H9 (cell line): Measurements from ENCODE around the gene TIMM17A. TPM values are rescaled to one million over a fixed set of nuclear protein-coding genes. Genes with fewer than 3 reads are reported as not detected.

Experiments used
- DNase-seq: peaks from one replicate; pipeline ENCODE4 v3.0.0-alpha.2; 2017
- H2AFZ ChIP-seq: one replicate; pipeline ENCODE4 v1.6.1; 2013; ENCODE audit warnings: mild to moderate bottlenecking, low read length, control low read depth, moderate library complexity
- H2AK5ac ChIP-seq: 2 replicates; pipeline ENCODE4 v1.6.1; 2013; ENCODE audit warnings: low read length, control low read depth, mixed read lengths; ENCODE audit not compliant: insufficient read length
- H2BK120ac ChIP-seq: one replicate; pipeline ENCODE4 v1.6.1; 2013; ENCODE audit warnings: low read depth, mild to moderate bottlenecking, low read length, control low read depth, inconsistent platforms; ENCODE audit not compliant: poor library complexity, severe bottlenecking
- H2BK12ac ChIP-seq: 2 replicates; pipeline ENCODE4 v1.6.1; 2013; ENCODE audit warnings: low read length, control low read depth, mixed read lengths, low read depth; ENCODE audit not compliant: insufficient read length
- H2BK15ac ChIP-seq: 2 replicates; pipeline ENCODE4 v1.6.1; 2013; ENCODE audit warnings: low read depth, low read length, control low read depth
- H2BK20ac ChIP-seq: one replicate; pipeline ENCODE4 v1.6.1; 2013; ENCODE audit warnings: low read depth, mild to moderate bottlenecking, low read length, control low read depth, inconsistent platforms; ENCODE audit not compliant: poor library complexity, severe bottlenecking
- H2BK5ac ChIP-seq: 2 replicates; pipeline ENCODE4 v1.6.1; 2013; ENCODE audit warnings: low read length, control low read depth, mixed read lengths; ENCODE audit not compliant: insufficient read length
- H3K14ac ChIP-seq: 2 replicates; pipeline ENCODE4 v1.6.1; 2013; ENCODE audit warnings: low read length, control low read depth; ENCODE audit not compliant: insufficient read depth
- H3K18ac ChIP-seq: 2 replicates; pipeline ENCODE4 v1.6.1; 2013; ENCODE audit warnings: low read depth, mild to moderate bottlenecking, mixed read lengths, low read length, control low read depth; ENCODE audit not compliant: insufficient read length
- H3K23ac ChIP-seq: 2 replicates; pipeline ENCODE4 v1.6.1; 2013; ENCODE audit warnings: low read length, control low read depth, mixed read lengths, low read depth; ENCODE audit not compliant: insufficient read length
- H3K23me2 ChIP-seq: 2 replicates; pipeline ENCODE4 v1.6.1; 2013; ENCODE audit warnings: low read depth, mild to moderate bottlenecking, mixed read lengths, low read length, control low read depth; ENCODE audit not compliant: insufficient read length, poor library complexity, severe bottlenecking
- H3K27ac ChIP-seq: 2 replicates; pipeline ENCODE4 v1.5.1; 2013; ENCODE audit warnings: low read length, control low read depth, mixed read lengths, low read depth; ENCODE audit not compliant: insufficient read length
- H3K27me3 ChIP-seq: 2 replicates; pipeline ENCODE4 v1.6.1; 2013; ENCODE audit warnings: low read length, control low read depth, inconsistent platforms; ENCODE audit not compliant: insufficient read depth
- H3K4ac ChIP-seq: 2 replicates; pipeline ENCODE4 v1.6.1; 2013; ENCODE audit warnings: low read depth, mild to moderate bottlenecking, control low read depth, inconsistent platforms, low read length, moderate library complexity
- H3K4me1 ChIP-seq: 2 replicates; pipeline ENCODE4 v1.6.1; 2013; ENCODE audit warnings: low read length, control low read depth, inconsistent platforms; ENCODE audit not compliant: insufficient read depth
- H3K4me2 ChIP-seq: 2 replicates; pipeline ENCODE4 v1.6.1; 2013; ENCODE audit warnings: low read length, control low read depth, mixed read lengths; ENCODE audit not compliant: insufficient read length, insufficient read depth
- H3K56ac ChIP-seq: 2 replicates; pipeline ENCODE4 v1.6.1; 2013; ENCODE audit warnings: low read depth, mild to moderate bottlenecking, mixed read lengths, low read length, control low read depth; ENCODE audit not compliant: insufficient read length
- H3K79me1 ChIP-seq: 2 replicates; pipeline ENCODE4 v1.6.1; 2013; ENCODE audit warnings: low read depth, mild to moderate bottlenecking, moderate library complexity, low read length, control low read depth, inconsistent platforms; ENCODE audit not compliant: insufficient read depth, poor library complexity, severe bottlenecking
- H3K79me2 ChIP-seq: 2 replicates; pipeline ENCODE4 v1.6.1; 2013; ENCODE audit warnings: low read length, control low read depth, inconsistent platforms; ENCODE audit not compliant: insufficient read depth
- H3K9ac ChIP-seq: 2 replicates; pipeline ENCODE4 v1.6.1; 2013; ENCODE audit warnings: low read length, control low read depth, mixed read lengths; ENCODE audit not compliant: insufficient read length; ENCODE audit errors: extremely low read depth
- H3K9me3 ChIP-seq: one replicate; pipeline ENCODE4 v1.6.1; 2013; ENCODE audit warnings: low read depth, low read length, inconsistent platforms; ENCODE audit not compliant: control insufficient read depth
- H3T11ph ChIP-seq: one replicate; pipeline ENCODE4 v1.6.1; 2013; ENCODE audit warnings: mild to moderate bottlenecking, low read length, control low read depth, inconsistent platforms
- H4K20me1 ChIP-seq: one replicate; pipeline ENCODE4 v1.6.1; 2013; ENCODE audit not compliant: control insufficient read depth, insufficient read length, insufficient read depth
- H4K5ac ChIP-seq: 2 replicates; pipeline ENCODE4 v1.6.1; 2013; ENCODE audit warnings: low read depth, mild to moderate bottlenecking, mixed read lengths, low read length, control low read depth; ENCODE audit not compliant: insufficient read length
- H4K8ac ChIP-seq: replicated peaks from 2 replicates; pipeline ENCODE4 v1.6.1; 2013; ENCODE audit warnings: low read length, control low read depth, mixed read lengths, low read depth; ENCODE audit not compliant: insufficient read length
- H4K91ac ChIP-seq: 2 replicates; pipeline ENCODE4 v1.6.1; 2013; ENCODE audit warnings: low read depth, mild to moderate bottlenecking, moderate library complexity, mixed read lengths, low read length, control low read depth; ENCODE audit not compliant: insufficient read length
- H3K27ac Mint-ChIP-seq, 3 experiments: 2 replicates in 2 of 3; 3 replicates in 1 of 3; pipeline ENCODE4 v1.8.0; 2020 to 2021; ENCODE audit warnings: mixed read lengths in 3 of 3, mild to moderate bottlenecking in 1 of 3, moderate library complexity in 1 of 3
- H3K27me3 Mint-ChIP-seq: 2 replicates; pipeline ENCODE4 v1.8.0; 2021; ENCODE audit warnings: low read depth, mild to moderate bottlenecking, moderate library complexity, mixed read lengths
- H3K36me3 Mint-ChIP-seq, 3 experiments: 2 replicates in 2 of 3; 3 replicates in 1 of 3; pipeline ENCODE4 v1.8.0; 2020 to 2021; ENCODE audit warnings: low read depth in 3 of 3, mixed read lengths in 3 of 3; ENCODE audit not compliant: insufficient read depth in 1 of 3
- H3K4me1 Mint-ChIP-seq, 2 experiments: 2 replicates each; pipeline ENCODE4 v1.8.0; 2020; ENCODE audit warnings: mixed read lengths in 2 of 2
- H3K4me3 Mint-ChIP-seq, 2 experiments: 2 replicates in 1 of 2; 3 replicates in 1 of 2; pipeline ENCODE4 v1.8.0; 2020 to 2021; ENCODE audit warnings: mild to moderate bottlenecking in 2 of 2, mixed read lengths in 2 of 2, moderate library complexity in 1 of 2
- H3K9me3 Mint-ChIP-seq, 2 experiments: 2 replicates in 1 of 2; 3 replicates in 1 of 2; pipeline ENCODE4 v1.8.0; 2020; ENCODE audit warnings: mild to moderate bottlenecking in 2 of 2, mixed read lengths in 2 of 2, moderate library complexity in 1 of 2
- CTCF ChIP-seq: fragments of 200-600 bp; sonication (generic); conservative IDR thresholded peaks from 3 replicates; pipeline ENCODE4 v1.8.0; 2021; ENCODE audit warnings: antibody characterized with exemption, mild to moderate bottlenecking
- WGBS: extraction: QIAGEN DNeasy Blood & Tissue Kit; methylation state at CpG from one replicate; pipeline ENCODE4 v1.1.7; 2013; ENCODE audit warnings: missing lambda C conversion rate, low lambda C conversion rate, mixed read lengths; ENCODE audit not compliant: insufficient read length; ENCODE audit errors: extremely low coverage; 5-methylcytosine and 5-hydroxymethylcytosine counted together
- total RNA-seq: library from RNA; stranded (reverse); gene quantifications from 2 replicates; pipeline ENCODE4 v1.2.1, GENCODE V29; 2021

The TIMM17A gene
- total RNA-seq, 1 experiment from 2014 or later: 60.9 TPM

- H2BK15ac ChIP-seq: no peak overlapping the region
- H2AFZ ChIP-seq: no peak overlapping the region
- no peak for DNase-seq
- no peak overlapping the region for H3K27ac ChIP-seq
- no peak overlapping the region for H3T11ph ChIP-seq
- no peak overlapping the region for H2BK20ac ChIP-seq
- no CpG with 5 or more reads among the region's 2 CpGs for WGBS
- no peak overlapping the region for H4K8ac ChIP-seq
- H3K4me2 ChIP-seq: no peak overlapping the region
- peaks cover 9% of the 10 kb centered on the region for H3K23me2 ChIP-seq
- no peak overlapping the region for H3K56ac ChIP-seq
- no peaks in the 10 kb centered on the region; the same call in 1 of the 2 replicates for H3K27me3 ChIP-seq
- H3K79me2 ChIP-seq: peaks cover 7% of the 10 kb centered on the region; the same call in 1 of the 2 replicates
- no peak overlapping the region for H3K14ac ChIP-seq
- H3K4ac ChIP-seq: no peak overlapping the region
- H3K27me3 Mint-ChIP-seq: peaks cover 11% of the 10 kb centered on the region
- H3K9me3 ChIP-seq: no peaks in the 10 kb centered on the region
- no peak overlapping the region for H2BK5ac ChIP-seq
- no peaks in the 10 kb centered on the region for H3K9me3 Mint-ChIP-seq
- peaks cover 13 to 28% (median 15%) of the 10 kb centered on the region in 3 experiments for H3K36me3 Mint-ChIP-seq
- no peak overlapping the region for H3K23ac ChIP-seq
- no peak overlapping the region for H4K5ac ChIP-seq
- TF ChIP-seq CTCF: no peak
- H2AK5ac ChIP-seq: no peak overlapping the region
- peaks cover 3% of the 10 kb centered on the region for H3K79me1 ChIP-seq
- H2BK12ac ChIP-seq: no peak overlapping the region
- no peak overlapping the region for H3K18ac ChIP-seq
- no peak overlapping the region for H3K4me3 Mint-ChIP-seq
- no peak overlapping the region for H4K91ac ChIP-seq
- H3K27ac Mint-ChIP-seq: no peak overlapping the region
- H3K4me1 Mint-ChIP-seq: peaks cover 18 to 21% of the 10 kb centered on the region in 2 experiments
- H3K4me1 ChIP-seq: no peaks in the 10 kb centered on the region; the same call in 1 of the 2 replicates
- no peak overlapping the region for H2BK120ac ChIP-seq
- H3K9ac ChIP-seq: no peak overlapping the region
- no peaks in the 10 kb centered on the region for H4K20me1 ChIP-seq
Observed at GRCh38 chr1:201985355-201985754, 30.1 kb downstream of the TIMM17A start.
